ENCODE results near the gene PDE1C.
"Not testable (repeated sequence)": the region's sequence is repeated elsewhere in the genome, so short reads cannot be mapped to it uniquely, and the experiment has no call there.

PDE1C gene

GRCh38 chr7:32042900-32043299 is 27.3 kb downstream of the PDE1C start:
- no peak for DNase-seq

DNA sequence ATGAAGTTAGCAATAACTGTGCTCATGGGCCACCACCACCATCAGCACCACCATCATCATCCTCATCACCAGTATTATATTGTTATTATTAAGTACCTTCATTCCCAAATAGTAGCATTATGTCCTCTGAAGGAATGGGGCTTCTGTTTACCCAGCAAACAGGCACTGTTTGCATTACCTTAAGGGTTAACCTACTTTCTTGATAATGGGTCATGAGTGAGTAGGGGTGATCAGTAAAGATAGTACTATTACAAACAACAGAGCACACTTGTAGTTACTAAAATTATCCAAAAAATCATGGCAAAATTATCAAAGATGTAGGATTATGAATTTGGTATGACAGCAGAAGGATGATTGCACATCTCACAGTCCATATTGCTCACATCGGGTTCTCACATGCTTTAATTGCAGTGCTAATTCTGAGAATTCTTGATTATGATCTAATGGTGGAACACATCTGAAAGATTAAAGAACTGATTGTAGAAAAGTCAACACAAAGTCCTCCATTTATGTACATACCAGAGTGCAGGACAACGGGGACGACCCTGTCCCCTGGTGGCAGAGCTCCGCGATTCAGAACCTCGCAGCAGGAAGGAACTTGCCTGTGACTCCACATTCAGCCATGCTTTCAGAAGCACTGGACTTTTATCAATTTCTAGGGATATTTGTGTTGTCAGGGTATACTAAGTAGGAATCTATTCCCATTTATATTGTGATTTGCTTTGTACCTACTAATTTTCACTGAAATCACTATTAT is 31.0 kb downstream of the PDE1C start:
- DNase-seq, result no peak

DNA sequence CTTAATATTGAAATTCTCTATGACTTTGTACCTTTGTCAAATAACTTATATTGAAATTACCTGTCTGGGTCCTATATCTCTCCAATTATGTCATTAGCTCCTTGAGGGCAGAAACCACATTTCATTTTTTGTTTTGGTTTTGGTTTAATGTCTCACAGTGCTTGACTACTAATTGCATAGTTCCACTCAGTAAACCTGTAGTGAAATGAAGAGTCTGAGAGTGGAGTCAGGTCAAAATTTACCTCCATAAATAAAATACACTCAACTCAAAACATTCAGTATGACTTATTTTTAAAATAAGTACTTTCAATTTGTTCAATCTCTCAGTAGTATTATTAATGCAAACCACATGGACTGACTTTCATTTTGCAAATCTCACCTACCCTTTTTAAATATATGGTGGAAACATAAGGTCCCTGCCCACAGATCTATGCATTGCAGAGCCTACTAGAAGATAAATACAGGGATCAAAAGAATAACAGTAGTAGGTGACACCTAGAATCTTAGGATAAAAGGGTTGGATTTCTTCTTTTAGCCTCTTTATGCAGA is 32.5 kb downstream of the PDE1C start:
- DNase-seq, result no peak

GRCh38 chr7:32036557-32036956 is 33.6 kb downstream of the PDE1C start:
- no peak for DNase-seq

DNA sequence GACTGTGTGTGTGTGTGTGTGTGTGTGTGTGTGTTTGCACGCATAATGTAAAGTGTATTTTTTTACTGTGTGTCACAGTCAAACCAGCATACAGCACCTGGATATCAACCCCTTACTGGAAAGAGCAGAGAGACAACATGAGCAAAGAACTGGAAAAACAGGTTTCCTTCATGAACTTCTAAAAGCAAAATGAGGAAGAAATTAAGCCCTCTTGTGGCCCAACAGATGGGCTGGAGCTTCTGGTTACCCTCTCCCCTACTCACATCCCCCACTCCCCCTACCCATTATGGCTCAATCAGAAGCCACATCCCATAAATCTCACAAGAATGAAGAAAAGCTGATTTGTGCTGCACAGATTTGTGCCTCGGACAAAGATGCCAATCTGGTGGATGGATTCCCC is 36.2 kb downstream of the PDE1C start:
- DNase-seq, result no peak

DNA sequence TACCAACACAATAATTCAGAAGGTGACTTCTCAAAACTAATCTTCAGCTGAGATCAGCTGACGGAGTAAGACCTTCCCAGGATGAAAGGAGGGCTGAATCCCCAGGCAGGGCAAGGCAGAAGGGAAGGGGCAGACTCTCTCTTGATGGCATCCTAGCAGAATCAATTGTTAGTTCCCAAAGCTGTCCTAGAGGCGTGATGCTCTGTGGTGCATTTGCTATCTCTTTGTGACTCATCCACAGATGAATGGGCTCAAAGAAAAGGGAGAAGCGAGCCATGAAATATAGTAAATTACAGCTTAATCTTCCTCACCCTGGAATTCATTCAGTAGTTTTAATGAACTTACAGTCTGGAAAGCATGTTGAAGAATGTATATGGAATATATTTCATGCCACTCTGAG is 37.2 kb downstream of the PDE1C start:
- DNase-seq, result no peak

DNA sequence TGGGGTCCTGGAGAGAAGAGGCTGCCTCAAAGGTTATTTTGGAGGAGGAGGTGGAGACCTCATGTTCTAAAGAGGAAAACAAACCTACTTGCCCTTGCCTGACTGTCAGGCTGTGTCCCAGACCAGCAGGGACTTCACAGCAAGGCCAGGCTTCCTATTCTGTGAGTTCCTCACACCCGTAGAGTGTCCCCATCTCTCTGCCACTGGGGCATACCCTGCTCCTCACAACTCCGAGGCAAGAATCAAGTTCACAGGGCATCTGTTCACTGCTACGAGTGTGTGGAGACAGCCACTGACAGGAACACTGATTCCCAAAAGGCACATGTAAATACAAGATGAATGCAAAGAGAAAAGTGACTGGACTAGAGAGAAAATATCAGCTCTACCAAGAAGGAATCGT is 38.0 kb downstream of the PDE1C start:
- DNase-seq, result no peak

DNA sequence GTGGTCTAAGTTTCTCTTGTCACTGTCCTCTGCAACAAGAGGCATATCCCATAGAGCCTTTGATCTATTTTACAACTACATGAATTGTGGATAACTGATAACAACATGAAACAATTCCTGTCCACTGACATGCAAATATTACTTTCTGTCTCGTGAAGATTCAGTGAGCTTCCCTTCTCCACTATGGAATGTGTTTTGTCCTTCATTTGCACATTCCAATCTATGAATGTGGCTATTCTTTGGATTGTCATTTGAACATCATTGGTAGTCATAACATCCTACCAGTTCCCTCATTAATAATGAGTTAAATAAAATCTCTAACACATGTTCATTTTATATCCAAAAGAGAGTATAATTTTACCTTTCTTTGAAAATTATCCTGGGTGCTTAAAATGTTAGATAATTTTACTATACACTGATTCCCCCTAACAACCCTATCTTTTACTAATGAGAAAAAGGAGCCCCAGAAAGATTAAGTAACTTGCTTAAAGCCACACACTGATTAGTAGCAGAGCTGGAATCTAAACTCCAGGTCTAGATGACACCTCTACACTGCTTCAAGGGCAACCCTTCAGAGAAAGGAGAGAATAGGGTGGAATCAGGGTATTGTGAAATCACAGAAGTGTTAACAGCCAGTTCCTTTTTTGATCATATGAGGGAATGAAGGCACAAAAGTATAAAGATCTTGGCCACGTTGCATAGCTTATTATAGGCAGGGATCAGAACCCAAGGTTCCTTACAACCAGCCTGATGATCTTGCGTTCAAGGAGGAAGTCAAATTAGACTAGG is 39.1 kb downstream of the PDE1C start:
- DNase-seq, result peak; percentile 1

DNA sequence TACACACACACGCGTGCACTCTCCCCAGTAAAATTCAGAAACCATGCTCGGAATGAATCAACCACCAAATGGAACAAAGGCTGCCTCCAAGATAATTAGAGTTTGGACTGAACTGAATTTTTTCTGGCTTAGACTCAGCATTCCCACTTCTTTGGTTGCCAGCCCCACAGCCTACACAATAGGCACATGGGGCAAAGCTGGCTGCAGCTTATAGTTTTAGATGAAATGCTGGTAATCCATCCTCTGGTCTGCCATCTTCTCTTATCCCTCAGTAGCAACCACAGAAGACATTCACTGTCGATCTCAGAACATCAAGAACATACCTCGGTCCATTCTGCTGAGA is 44.2 kb downstream of the PDE1C start:
- no peak for DNase-seq

GRCh38 chr7:32025381-32026082 is 44.7 kb downstream of the PDE1C start:
- DNase-seq, result no peak

GRCh38 chr7:32023376-32023775 is 46.8 kb downstream of the PDE1C start:
- DNase-seq, result no peak

- DNase-seq, result no peak
Observed at GRCh38 chr7:32022966-32023365, 47.2 kb downstream of the PDE1C start.

DNA sequence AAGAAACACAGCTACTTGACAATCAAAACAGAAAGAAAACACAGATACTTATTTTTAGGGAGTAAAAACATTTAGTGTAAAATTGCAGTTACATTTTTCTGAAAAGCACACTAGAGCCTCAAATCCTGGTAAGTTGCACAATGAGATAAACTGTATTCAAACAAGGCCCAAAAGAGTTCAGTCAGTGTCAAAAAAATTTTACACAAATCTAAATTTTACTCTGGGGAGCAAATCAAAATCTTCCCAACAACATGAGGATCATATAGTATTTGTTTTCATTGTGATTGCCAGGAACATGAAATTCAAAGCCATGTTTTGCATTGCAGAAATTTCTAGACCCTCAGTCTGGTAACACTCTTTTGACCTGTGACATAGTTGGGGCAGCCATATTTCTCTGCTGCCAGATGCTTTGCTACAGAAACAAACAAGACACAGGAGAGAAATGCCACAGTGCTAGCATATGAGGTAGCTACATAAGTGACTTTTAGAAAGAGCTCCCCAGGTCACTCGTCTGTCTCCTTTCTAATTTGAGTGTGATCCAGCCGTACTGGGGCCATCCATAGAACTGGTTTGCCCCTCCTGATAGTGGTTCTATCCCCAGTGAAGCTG is 49.6 kb downstream of the PDE1C start:
- no peak for DNase-seq

DNA sequence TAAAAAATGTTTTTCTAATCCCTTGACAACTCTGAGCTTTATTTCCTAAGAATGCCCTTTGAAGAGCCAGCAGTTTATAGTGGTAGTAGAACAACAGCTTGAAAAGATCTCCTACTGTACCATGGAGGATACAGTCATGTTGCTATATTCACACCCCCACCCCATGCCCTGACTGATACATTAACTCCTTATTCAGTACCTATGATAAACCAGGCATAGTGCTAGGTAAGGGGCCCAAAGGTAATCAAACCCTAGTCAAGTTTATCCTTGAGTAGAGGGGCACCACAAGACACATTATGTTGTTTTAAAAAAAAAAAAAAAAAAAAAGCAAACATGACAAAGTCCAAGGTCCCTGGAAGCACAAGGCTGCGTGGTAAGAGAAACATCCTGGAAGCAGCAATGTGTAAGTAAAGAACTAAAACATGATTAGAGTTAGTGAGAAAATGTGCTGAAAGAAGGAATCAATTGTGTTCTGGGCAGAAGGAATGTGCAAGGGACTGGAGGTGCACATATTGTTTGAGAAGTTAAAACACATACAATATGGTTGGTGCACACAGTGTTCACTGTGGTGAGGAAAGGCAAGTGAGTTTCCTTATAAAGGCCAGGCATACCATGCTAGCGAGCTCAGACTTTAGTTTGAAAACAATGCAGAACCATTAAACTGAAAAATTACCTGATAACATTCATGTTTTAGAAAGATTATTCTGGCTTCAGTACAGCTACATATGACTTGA is 51.2 kb downstream of the PDE1C start:
- DNase-seq, result no peak

- DNase-seq, result no peak
Observed at GRCh38 chr7:32015133-32015532, 55.1 kb downstream of the PDE1C start.

DNA sequence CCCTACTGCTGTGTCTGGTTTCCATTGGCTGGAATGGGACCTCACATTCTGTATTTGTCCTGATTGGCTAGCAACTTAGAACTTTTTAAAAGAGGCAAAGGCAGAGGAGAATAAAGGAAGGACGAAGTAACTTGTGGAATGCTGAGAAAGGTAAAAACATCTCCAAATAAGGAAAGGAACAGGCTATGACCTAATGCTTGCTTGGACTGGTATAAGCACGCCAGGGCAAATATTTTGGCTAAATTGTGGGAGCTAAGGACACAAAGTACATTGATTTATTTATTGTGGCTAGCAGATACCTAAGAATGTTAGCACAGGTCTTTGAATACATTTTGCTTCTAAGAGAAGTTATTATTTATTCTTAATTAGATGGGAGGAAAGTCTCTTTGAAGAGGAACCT is 56.7 kb downstream of the PDE1C start:
- not testable (repeated sequence) for DNase-seq

- no peak for DNase-seq
Observed at GRCh38 chr7:32005577-32005976, 64.6 kb downstream of the PDE1C start.

DNA sequence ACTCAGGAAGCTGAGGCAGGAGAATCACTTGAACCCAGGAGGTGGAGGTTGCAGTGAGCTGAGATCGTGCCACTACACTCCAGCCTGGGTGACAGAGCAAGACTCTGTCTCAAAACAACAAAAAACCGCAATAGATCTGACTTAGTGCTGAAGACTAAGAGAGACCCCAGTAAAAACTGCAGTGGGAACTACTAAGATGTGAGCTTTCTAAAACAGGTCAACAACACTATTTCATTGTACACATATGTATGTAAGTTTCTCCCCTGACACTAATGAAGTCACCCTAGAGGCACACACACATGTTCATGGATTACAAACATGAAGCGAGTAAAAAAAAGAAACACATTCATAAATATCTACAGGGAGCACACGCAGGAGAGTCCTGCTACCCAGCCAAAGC is 68.3 kb downstream of the PDE1C start:
- no peak for DNase-seq

- DNase-seq, result no peak
Observed at GRCh38 chr7:31997423-31997822, 72.8 kb downstream of the PDE1C start.

DNA sequence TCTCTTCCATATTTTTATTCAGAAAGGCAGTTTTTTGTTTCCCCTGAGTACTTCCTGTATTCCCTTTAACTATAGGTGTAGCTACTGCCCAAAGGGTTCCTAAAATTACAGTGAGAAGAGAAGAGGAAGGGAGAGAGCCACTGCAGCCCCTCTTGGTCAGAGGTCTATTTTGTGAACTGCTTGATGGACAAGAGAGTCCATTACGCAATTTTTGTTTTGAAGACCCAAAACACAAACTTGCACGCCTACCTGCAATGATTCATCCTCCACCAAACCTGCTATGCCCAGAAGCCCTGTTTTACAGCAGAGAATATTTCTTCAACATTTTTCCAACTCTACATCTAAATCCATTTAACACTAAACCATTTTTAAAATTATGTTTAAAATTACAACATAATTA is 75.1 kb downstream of the PDE1C start:
- no peak for DNase-seq

- no peak for DNase-seq
Observed at GRCh38 chr7:31991846-31992245, 78.4 kb downstream of the PDE1C start.

- DNase-seq, result no peak
Observed at GRCh38 chr7:31991406-31991805, 78.8 kb downstream of the PDE1C start.

Measured in inflammatory macrophage treated with lipopolysaccharide for 4 hours (primary cell).